Astrocyte (in vitro differentiated cells and primary cell): ENCODE data around the gene ACADS. TPM values are rescaled to one million over a fixed set of nuclear protein-coding genes. Genes with fewer than 3 reads are reported as not detected.

ENCODE experiments used
- DNase-seq: peaks from one replicate; pipeline ENCODE4 v3.0.0-alpha.2; 2010; ENCODE audit warnings: low read depth
- FAIRE-seq: peaks from 2 replicates; lab custom pipeline; 2011; peaks lifted over from hg19 to GRCh38; lab: Jason Lieb, UNC
- H2AFZ ChIP-seq: 2 replicates; pipeline ENCODE4 v1.6.0; 2012; ENCODE audit warnings: low read depth, low read length, inconsistent platforms
- H3K27ac ChIP-seq: 2 replicates; pipeline ENCODE4 v1.5.1; 2011; ENCODE audit warnings: low read depth, low read length, inconsistent platforms
- H3K27me3 ChIP-seq: 2 replicates; pipeline ENCODE4 v1.6.0; 2011; ENCODE audit warnings: low read length, inconsistent platforms; ENCODE audit not compliant: insufficient read depth
- H3K36me3 ChIP-seq: 2 replicates; pipeline ENCODE4 v1.5.1; 2011; ENCODE audit warnings: low read length, inconsistent platforms; ENCODE audit not compliant: insufficient read depth
- H3K4me1 ChIP-seq: 2 replicates; pipeline ENCODE4 v1.5.1; 2011; ENCODE audit warnings: low read length, inconsistent platforms; ENCODE audit not compliant: insufficient read depth
- H3K4me2 ChIP-seq: 2 replicates; pipeline ENCODE4 v1.6.0; 2012; ENCODE audit warnings: low read length, inconsistent platforms
- H3K4me3 ChIP-seq: 2 replicates; pipeline ENCODE4 v1.5.1; 2011; ENCODE audit warnings: low read depth, mild to moderate bottlenecking, low read length, inconsistent platforms; ENCODE audit not compliant: insufficient read depth
- H3K79me2 ChIP-seq: 2 replicates; pipeline ENCODE4 v1.6.0; 2012; ENCODE audit warnings: mild to moderate bottlenecking, low read length, inconsistent platforms; ENCODE audit not compliant: insufficient read depth
- H3K9ac ChIP-seq: 2 replicates; pipeline ENCODE4 v1.6.0; 2012; ENCODE audit warnings: mild to moderate bottlenecking, low read length, inconsistent platforms
- H3K9me3 ChIP-seq: 2 replicates; pipeline ENCODE4 v1.5.1; 2012; ENCODE audit warnings: low read depth, mild to moderate bottlenecking, low read length, inconsistent platforms; ENCODE audit not compliant: insufficient read depth
- H4K20me1 ChIP-seq: 2 replicates; pipeline ENCODE4 v1.6.0; 2012; ENCODE audit warnings: low read length, inconsistent platforms; ENCODE audit not compliant: insufficient read depth
- H3K27ac Mint-ChIP-seq: one replicate; pipeline ENCODE4 v1.8.0; 2021; ENCODE audit warnings: mild to moderate bottlenecking, mixed read lengths; ENCODE audit not compliant: unreplicated experiment
- H3K27me3 Mint-ChIP-seq: one replicate; pipeline ENCODE4 v1.8.0; 2021; ENCODE audit warnings: low read depth, mixed read lengths; ENCODE audit not compliant: unreplicated experiment
- H3K36me3 Mint-ChIP-seq: one replicate; pipeline ENCODE4 v1.8.0; 2021; ENCODE audit warnings: low read depth, mixed read lengths; ENCODE audit not compliant: unreplicated experiment
- H3K4me1 Mint-ChIP-seq: one replicate; pipeline ENCODE4 v1.8.0; 2021; ENCODE audit warnings: low read depth, mixed read lengths; ENCODE audit not compliant: unreplicated experiment
- H3K4me3 Mint-ChIP-seq: one replicate; pipeline ENCODE4 v1.8.0; 2021; ENCODE audit warnings: mild to moderate bottlenecking, moderate library complexity, mixed read lengths; ENCODE audit not compliant: unreplicated experiment
- H3K9me3 Mint-ChIP-seq: one replicate; pipeline ENCODE4 v1.8.0; 2021; ENCODE audit warnings: mild to moderate bottlenecking, mixed read lengths; ENCODE audit not compliant: unreplicated experiment
- CTCF ChIP-seq: IDR thresholded peaks from 2 replicates; pipeline ENCODE4 v1.5.1; 2011; ENCODE audit warnings: low read depth, mild to moderate bottlenecking, inconsistent platforms, low read length, moderate library complexity; ENCODE audit not compliant: insufficient read depth
- EZH2 ChIP-seq: IDR thresholded peaks from 2 replicates; pipeline ENCODE4 v1.6.1; 2012; ENCODE audit warnings: mild to moderate bottlenecking, low read length, inconsistent platforms; ENCODE audit not compliant: insufficient read depth
- total RNA-seq: library from RNA; stranded (reverse); gene quantifications from 2 replicates; pipeline ENCODE4 v1.2.1, GENCODE V29; 2021

ACADS gene
- total RNA-seq, 1 donor from 2014 or later, result 2.8 TPM

GRCh38 chr12:120774169-120774916 lies 48.7 kb downstream of the ACADS start:
- Histone ChIP-seq H3K9me3 (no peaks in the 10 kb centered on the region), H3K27me3 (no peaks in the 10 kb centered on the region), H3K4me2 (no peak overlapping the region), H3K36me3 (no peaks in the 10 kb centered on the region), H3K27ac (no peak overlapping the region), H2AFZ (no peak overlapping the region), H3K4me3 (no peak overlapping the region), H4K20me1 (peaks cover 24% of the 10 kb centered on the region), H3K4me1 (no peaks in the 10 kb centered on the region), H3K79me2 (no peaks in the 10 kb centered on the region), H3K9ac (no peak overlapping the region)
- Mint-ChIP-seq H3K4me1 (peaks cover 6% of the 10 kb centered on the region), H3K9me3 (peaks cover 2% of the 10 kb centered on the region), H3K27ac (no peak overlapping the region), H3K4me3 (no peak overlapping the region), H3K27me3 (no peaks in the 10 kb centered on the region), H3K36me3 (peaks cover 14% of the 10 kb centered on the region)
- FAIRE-seq (no peak), DNase-seq (no peak)
- TF ChIP-seq CTCF (no peak), EZH2 (no peak)

GRCh38 chr12:120775862-120776552 lies 50.4 kb downstream of the ACADS start:
- no peak overlapping the region for H2AFZ ChIP-seq
- H3K27me3 ChIP-seq, result no peaks in the 10 kb centered on the region
- H3K4me2 ChIP-seq, result no peak overlapping the region
- peaks cover 2% of the 10 kb centered on the region for H3K9me3 Mint-ChIP-seq
- no peak for TF ChIP-seq EZH2
- peak; percentile 18 for TF ChIP-seq CTCF
- no peak overlapping the region for H3K4me3 ChIP-seq
- H3K27ac Mint-ChIP-seq, result no peak overlapping the region
- H3K9ac ChIP-seq, result no peak overlapping the region
- H3K9me3 ChIP-seq, result no peaks in the 10 kb centered on the region
- H4K20me1 ChIP-seq, result peaks cover 13% of the 10 kb centered on the region
- H3K36me3 ChIP-seq, result no peaks in the 10 kb centered on the region
- no peaks in the 10 kb centered on the region for H3K4me1 ChIP-seq
- DNase-seq (peak; percentile 8), FAIRE-seq (no peak)
- no peak overlapping the region for H3K4me3 Mint-ChIP-seq
- no peaks in the 10 kb centered on the region for H3K79me2 ChIP-seq
- H3K4me1 Mint-ChIP-seq, result peaks cover 6% of the 10 kb centered on the region
- H3K27ac ChIP-seq, result no peak overlapping the region
- no peaks in the 10 kb centered on the region for H3K27me3 Mint-ChIP-seq
- H3K36me3 Mint-ChIP-seq, result peaks cover 10% of the 10 kb centered on the region
